HFFc6 (cell line): ENCODE results near the gene CSTB. TPM values are rescaled to one million over a fixed set of nuclear protein-coding genes. Genes with fewer than 3 reads are reported as not detected.

Experiments used
- DNase-seq: peaks from one replicate; pipeline ENCODE4 v3.0.0-alpha.2; 2018
- H3K27ac Mint-ChIP-seq: 2 replicates; pipeline ENCODE4 v1.8.0; 2020; ENCODE audit warnings: mild to moderate bottlenecking, mixed read lengths
- H3K27me3 Mint-ChIP-seq: 2 replicates; pipeline ENCODE4 v1.8.0; 2021; ENCODE audit warnings: mild to moderate bottlenecking, moderate library complexity, mixed read lengths; ENCODE audit not compliant: insufficient read depth
- H3K36me3 Mint-ChIP-seq: 2 replicates; pipeline ENCODE4 v1.8.0; 2021; ENCODE audit warnings: low read depth, mixed read lengths
- H3K4me1 Mint-ChIP-seq: 2 replicates; pipeline ENCODE4 v1.8.0; 2020; ENCODE audit warnings: low read depth, mixed read lengths
- H3K4me3 Mint-ChIP-seq: 2 replicates; pipeline ENCODE4 v1.8.0; 2020; ENCODE audit warnings: mild to moderate bottlenecking, moderate library complexity, mixed read lengths
- H3K9me3 Mint-ChIP-seq: 2 replicates; pipeline ENCODE4 v1.8.0; 2020; ENCODE audit warnings: mild to moderate bottlenecking, mixed read lengths
- CTCF ChIP-seq: fragments of 200-600 bp; sonication (generic); IDR thresholded peaks from 2 replicates; pipeline ENCODE4 v1.5.0; 2021; ENCODE audit warnings: antibody characterized with exemption, mild to moderate bottlenecking
- total RNA-seq, 6 experiments: library from RNA; stranded (reverse); fragmentation: NEBNext Ultra II Directional; extraction: Animal tissue kit (Norgen Biotek cat#: 25700); gene quantifications; 2 replicates in 1 of 6; 3 replicates in 5 of 6; pipeline ENCODE4 v1.2.3, GENCODE V29; 2021

CSTB gene
- total RNA-seq, 6 experiments from 2014 or later: 56.7 to 71.4 (median 66.9) TPM

GRCh38 chr21:43731476-43731875 is 44.6 kb downstream of the CSTB start:
- TF ChIP-seq CTCF: no peak
- H3K36me3 Mint-ChIP-seq: peaks cover 9% of the 10 kb centered on the region; the same call in 1 of the 2 replicates
- DNase-seq: no peak
- H3K4me1 Mint-ChIP-seq: peaks cover 59% of the 10 kb centered on the region
- peaks cover 6% of the 10 kb centered on the region for H3K27me3 Mint-ChIP-seq
- no peak overlapping the region for H3K4me3 Mint-ChIP-seq
- peak overlapping the region; percentile 48; the same call in 1 of the 2 replicates for H3K27ac Mint-ChIP-seq
- no peaks in the 10 kb centered on the region for H3K9me3 Mint-ChIP-seq

DNA sequence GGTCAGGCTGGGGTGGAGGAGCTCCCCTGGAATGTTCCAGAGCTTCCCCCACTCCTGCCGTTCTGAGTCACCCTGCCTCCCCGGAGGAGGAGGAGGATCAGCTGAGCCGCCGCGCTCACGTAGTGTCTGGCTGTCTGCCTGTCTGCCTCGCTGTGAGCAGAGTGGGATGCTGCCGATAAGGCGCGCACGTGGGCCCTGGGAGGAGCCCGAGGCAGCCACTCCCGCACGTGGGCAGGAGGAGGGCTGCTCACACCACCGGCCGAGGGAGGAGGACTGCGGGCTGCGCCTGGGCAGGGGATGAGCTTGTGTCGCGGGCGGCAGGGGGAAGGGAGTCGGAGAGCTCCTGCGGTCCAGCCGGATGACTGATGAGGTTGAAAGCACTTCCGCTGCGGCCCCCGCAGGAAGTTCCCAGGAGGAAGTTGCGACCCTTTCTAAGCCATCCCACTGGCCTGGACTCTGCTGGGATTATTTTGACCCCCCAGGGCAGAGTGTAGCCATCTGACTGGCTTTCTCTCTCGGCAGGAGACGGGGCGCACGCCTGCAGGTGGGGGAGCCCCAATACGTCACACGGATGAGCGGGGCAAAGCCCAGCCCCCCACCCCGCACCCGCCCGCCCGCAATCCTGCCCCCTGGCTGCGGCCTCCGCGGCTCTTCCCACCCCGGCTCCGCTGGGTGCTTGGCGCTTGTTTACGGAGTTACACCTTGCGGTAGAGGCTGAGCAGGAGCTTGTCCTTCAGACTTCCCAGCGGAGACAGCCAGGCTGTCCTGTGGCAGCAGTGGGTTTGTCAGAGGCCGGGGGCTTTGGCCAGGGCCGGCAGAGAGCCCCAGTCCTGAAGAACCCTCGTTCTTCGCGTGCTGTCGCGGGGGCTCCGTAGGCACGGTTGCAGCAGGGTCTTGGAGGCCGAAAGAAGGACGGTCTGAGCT is 47.4 kb downstream of the CSTB start:
- Mint-ChIP-seq H3K27ac (peak overlapping the region; percentile 98), H3K4me3 (peak overlapping the region; percentile 89), H3K36me3 (peaks cover 5% of the 10 kb centered on the region; the same call in 1 of the 2 replicates), H3K27me3 (peaks cover 2% of the 10 kb centered on the region), H3K9me3 (no peaks in the 10 kb centered on the region), H3K4me1 (peaks cover 66% of the 10 kb centered on the region)
- TF ChIP-seq CTCF: peak; percentile 82
- DNase-seq: peak; percentile 99

GRCh38 chr21:43728154-43728466 is 48.0 kb downstream of the CSTB start:
- Mint-ChIP-seq H3K4me1 (peaks cover 60% of the 10 kb centered on the region), H3K27ac (peak overlapping the region; percentile 98), H3K27me3 (no peaks in the 10 kb centered on the region; the same call in none of the 2 replicates), H3K36me3 (peaks cover 5% of the 10 kb centered on the region; the same call in 1 of the 2 replicates), H3K9me3 (no peaks in the 10 kb centered on the region), H3K4me3 (peak overlapping the region; percentile 89)
- TF ChIP-seq CTCF: no peak
- no peak for DNase-seq

DNA sequence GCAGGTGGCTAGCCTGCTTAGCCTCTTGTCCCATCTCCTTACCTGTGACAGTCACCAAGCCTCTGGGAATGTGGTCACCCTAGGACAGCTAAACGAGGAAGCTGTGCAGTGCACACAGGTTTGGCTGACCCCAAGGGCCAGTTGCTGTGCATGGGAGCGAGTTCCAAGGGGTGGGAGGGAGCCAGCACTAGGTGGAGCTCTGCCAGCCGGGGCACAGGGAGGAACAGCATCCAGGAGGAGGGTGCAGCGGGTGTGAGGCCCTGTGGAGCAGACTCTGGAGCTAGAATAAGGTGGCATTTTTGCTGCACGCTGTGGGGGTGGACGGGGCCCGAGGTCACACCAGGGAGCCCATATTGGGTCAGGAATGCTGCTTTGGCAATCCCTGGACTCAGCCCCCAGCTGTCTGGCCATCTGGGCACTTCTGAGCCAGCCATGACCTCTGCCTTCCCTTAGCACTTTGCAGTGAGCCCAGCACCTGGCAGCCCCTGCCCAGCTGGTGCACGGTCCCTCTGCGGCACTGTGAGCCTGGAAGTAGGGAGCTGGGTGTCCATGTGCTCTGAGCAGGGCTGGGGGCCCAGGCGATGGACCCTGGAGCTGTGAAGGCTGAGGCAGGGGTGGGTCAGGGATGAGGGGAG is 48.5 kb downstream of the CSTB start:
- peaks cover 55% of the 10 kb centered on the region for H3K4me1 Mint-ChIP-seq
- peak; percentile 50; the same call in 1 of the 2 replicates for TF ChIP-seq CTCF
- H3K4me3 Mint-ChIP-seq: peak overlapping the region; percentile 89
- no peaks in the 10 kb centered on the region; the same call in none of the 2 replicates for H3K27me3 Mint-ChIP-seq
- DNase-seq: no peak
- peaks cover 5% of the 10 kb centered on the region; the same call in 1 of the 2 replicates for H3K36me3 Mint-ChIP-seq
- no peaks in the 10 kb centered on the region for H3K9me3 Mint-ChIP-seq
- H3K27ac Mint-ChIP-seq: peak overlapping the region; percentile 98

DNA sequence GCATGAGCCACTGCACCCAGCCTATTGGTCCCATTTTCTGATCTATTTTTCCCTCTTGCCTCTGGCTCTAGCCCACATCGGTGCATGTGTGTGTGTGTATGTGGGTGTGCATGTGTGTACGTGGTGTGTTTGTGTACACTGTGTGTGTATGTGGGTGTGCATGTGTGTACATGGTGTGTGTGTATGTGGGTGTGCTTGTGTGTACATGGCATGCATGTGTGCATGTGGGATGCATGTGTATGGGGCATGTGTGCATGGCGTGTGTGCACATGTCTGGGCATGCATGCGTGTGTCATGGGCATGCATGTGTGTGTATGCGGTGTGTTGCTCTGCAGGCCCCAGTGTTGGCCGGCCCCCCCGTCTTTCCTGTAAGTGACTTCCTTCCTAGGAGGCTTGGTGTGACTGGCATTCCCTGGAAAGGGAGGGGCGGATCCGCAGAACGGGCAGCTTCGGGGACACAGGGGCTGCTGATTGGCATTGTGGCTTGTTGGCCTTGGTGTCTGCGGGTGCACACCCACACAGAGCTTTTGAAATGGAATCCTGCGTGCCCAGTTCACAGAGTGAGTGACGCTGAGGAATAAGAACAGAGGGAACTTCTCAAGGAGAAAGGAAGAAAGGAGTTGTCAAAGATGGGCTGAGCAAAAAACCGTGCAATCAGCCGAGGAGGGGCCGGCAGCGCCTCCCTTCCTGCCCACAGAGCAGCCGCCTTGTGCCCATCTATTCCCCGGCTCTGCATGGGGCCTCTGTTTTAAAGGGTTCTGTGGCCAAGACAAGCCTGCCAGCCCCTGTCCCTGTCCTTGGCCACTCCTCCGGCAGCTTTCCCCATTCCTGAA is 49.2 kb downstream of the CSTB start:
- H3K36me3 Mint-ChIP-seq: peaks cover 5% of the 10 kb centered on the region; the same call in 1 of the 2 replicates

More for the DNA sequence above, 49.2 kb downstream of the CSTB start:
- peaks cover 52% of the 10 kb centered on the region for H3K4me1 Mint-ChIP-seq
- H3K27ac Mint-ChIP-seq: peak overlapping the region; percentile 98
- 0 out of 2 replicates have a peak overlapping the region, but pooled peaks have one; percentile 21 for H3K4me3 Mint-ChIP-seq
- no peaks in the 10 kb centered on the region for H3K9me3 Mint-ChIP-seq
- no peak for TF ChIP-seq CTCF
- no peak for DNase-seq
- no peaks in the 10 kb centered on the region; the same call in none of the 2 replicates for H3K27me3 Mint-ChIP-seq
